ENCODE results near the gene ZCCHC14.

ZCCHC14 gene

GRCh38 chr16:87358696-87359095 is 134.1 kb downstream of the ZCCHC14 start:
- DNase-seq (ENCODE audit: extremely low read depth, insufficient read length) = no peak
- no peak overlapping the region for H3K4me3 ChIP-seq (replicated peaks; ENCODE audit: low read depth, low read length)
- H3K36me3 ChIP-seq (ENCODE audit: control insufficient read depth, insufficient read depth, low read length) = peaks cover 13% of the 10 kb centered on the region
- TF ChIP-seq CTCF (IDR thresholded peaks at IDR 0.05; ENCODE audit: insufficient read depth, low read length, poor library complexity, severe bottlenecking) = no peak
- H3K27me3 ChIP-seq (replicated peaks; ENCODE audit: control insufficient read depth, insufficient read depth, low read length) = no peaks in the 10 kb centered on the region

- no peak for DNase-seq (ENCODE audit: extremely low read depth, insufficient read length)
- Histone ChIP-seq H3K4me3 (replicated peaks; ENCODE audit: low read depth, low read length) (no peak overlapping the region), H3K36me3 (ENCODE audit: control insufficient read depth, insufficient read depth, low read length) (peaks cover 13% of the 10 kb centered on the region), H3K27me3 (replicated peaks; ENCODE audit: control insufficient read depth, insufficient read depth, low read length) (no peaks in the 10 kb centered on the region)
- TF ChIP-seq CTCF (IDR thresholded peaks at IDR 0.05; ENCODE audit: insufficient read depth, low read length, poor library complexity, severe bottlenecking) = no peak
Measured at GRCh38 chr16:87358250-87358649, 134.6 kb downstream of the ZCCHC14 start.

GRCh38 chr16:87356491-87356853 is 136.4 kb downstream of the ZCCHC14 start:
- no peaks in the 10 kb centered on the region for H3K27me3 ChIP-seq (replicated peaks; ENCODE audit: control insufficient read depth, insufficient read depth, low read length)
- no peak for DNase-seq (ENCODE audit: extremely low read depth, insufficient read length)
- H3K4me3 ChIP-seq (replicated peaks; ENCODE audit: low read depth, low read length) = no peak overlapping the region
- no peak for TF ChIP-seq CTCF (IDR thresholded peaks at IDR 0.05; ENCODE audit: insufficient read depth, low read length, poor library complexity, severe bottlenecking)
- peaks cover 15% of the 10 kb centered on the region for H3K36me3 ChIP-seq (ENCODE audit: control insufficient read depth, insufficient read depth, low read length)

All from GM06990 (cell line).